GM19240 (cell line): ENCODE measurements around the gene FBF1.
"Not testable (repeated sequence)": the region's sequence is repeated elsewhere in the genome, so short reads cannot be mapped to it uniquely, and the experiment has no call there.

ENCODE experiments used
- DNase-seq: peaks from one replicate; pipeline ENCODE4 v3.0.0; 2011; ENCODE audit warnings: low spot score; ENCODE audit not compliant: insufficient read length

Gene FBF1

DNA sequence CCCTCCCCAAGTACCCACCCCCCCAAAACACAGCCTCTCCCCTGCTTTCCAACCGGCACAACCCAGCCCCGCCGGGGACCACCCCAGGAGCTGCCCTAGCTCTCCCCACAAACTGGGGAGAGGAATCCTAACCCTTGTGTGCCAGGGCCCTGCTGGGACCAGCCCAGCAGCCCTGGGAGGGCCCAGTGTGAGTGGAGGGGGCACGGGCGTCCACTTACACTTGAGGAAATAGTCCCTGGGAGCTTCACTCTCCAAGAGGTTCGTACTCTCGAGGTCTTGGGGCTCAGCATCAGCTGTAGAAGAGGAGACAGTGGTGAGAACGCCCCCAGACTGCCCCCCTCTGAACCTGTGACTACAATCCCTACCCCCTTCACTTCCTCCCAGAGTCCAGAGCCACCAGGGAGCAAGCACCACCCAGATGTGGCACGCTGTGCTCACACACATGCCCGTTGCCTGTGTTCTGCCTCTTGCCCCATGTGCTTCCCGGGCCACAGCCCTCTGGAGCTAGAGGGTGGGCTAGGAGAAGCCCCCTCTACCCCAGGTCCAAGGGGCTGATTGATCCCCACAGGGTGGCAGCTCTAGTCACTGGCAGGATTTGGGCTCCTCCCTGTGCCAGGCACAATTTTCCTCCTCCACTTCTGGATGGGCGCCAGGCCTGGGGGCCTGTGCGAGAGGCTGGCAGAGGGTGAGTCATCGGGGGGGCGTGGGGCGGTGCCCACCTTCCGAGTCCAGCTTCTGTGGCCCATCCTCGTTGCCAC is 65.5 kb downstream of the FBF1 start:
- no peak for DNase-seq

DNA sequence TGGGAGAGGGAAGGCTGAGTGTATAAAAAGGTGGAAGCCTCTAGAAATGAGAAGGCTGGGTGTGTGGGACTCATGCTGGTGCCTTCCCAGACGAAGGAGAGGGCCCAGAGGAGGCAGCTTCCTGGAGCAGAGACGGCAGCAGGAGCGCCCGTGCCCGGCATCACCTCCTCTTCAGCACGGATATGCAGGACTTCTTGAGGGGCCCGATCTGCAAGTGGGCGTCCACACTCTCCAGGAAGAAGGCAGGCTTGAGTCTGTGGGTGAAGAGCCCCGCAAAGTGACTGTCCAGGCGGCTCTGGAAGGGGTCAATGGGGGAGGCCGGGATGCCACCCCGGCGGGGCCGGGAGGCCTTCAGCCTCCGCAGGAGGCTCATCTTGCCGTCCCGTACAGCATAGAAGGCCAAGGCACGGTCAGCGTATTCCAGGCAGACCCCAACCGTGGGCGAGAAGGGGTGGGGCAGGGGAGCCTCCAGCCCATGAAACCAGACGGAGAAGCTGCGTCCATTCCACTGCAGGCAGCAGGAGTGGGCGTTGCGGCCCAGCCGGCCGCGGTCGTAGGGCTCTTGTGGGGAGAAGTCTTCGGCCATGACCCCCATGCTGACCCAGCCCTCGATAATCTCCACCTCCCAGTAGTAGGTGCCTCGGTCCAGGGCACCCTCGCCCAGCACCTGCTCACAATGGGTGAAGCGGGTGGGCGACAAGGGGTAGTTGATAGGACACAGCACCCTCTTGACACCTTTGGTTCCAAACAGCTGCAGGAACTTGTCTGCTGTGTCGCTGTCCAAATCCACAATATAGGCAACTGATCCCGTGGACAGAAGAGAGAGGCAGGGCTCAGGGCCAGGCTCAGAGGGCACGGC is 66.3 kb downstream of the FBF1 start:
- DNase-seq = no peak

DNA sequence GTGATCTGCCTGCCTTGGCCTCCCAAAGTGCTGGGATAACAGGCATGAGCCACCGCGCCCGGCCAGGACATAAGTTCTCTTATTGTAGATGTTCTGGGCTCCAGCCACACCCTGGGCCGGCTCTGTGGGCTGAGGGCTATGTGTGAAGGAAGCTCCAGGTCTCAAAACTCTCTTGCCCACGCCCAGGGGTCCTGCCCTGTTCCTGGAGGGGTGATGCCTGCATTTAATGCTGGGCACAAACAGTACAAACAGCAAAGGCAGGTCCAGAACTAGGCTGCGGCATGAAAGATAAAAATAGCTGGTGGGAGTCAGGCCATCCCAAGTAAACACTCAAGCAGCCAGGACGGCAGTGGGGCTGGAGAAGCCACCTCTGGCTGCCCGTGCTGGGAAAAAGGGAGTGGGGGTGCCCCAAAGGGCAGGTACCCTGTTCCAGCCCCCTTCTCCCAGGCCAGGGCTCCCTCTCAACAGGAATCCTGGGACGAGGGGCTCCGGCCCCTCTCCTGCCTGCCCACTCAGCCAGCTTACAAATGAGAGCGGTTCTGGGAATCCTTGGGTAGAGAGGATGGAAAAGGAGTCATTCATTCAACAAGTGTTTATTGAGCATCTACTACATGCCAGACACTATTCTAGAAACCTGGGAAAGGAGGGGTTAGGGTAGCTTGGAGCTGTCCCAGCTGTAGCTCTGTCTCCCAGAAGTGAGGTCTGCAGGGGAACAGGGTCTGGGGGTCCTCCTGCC is 67.1 kb downstream of the FBF1 start:
- no peak for DNase-seq

DNA sequence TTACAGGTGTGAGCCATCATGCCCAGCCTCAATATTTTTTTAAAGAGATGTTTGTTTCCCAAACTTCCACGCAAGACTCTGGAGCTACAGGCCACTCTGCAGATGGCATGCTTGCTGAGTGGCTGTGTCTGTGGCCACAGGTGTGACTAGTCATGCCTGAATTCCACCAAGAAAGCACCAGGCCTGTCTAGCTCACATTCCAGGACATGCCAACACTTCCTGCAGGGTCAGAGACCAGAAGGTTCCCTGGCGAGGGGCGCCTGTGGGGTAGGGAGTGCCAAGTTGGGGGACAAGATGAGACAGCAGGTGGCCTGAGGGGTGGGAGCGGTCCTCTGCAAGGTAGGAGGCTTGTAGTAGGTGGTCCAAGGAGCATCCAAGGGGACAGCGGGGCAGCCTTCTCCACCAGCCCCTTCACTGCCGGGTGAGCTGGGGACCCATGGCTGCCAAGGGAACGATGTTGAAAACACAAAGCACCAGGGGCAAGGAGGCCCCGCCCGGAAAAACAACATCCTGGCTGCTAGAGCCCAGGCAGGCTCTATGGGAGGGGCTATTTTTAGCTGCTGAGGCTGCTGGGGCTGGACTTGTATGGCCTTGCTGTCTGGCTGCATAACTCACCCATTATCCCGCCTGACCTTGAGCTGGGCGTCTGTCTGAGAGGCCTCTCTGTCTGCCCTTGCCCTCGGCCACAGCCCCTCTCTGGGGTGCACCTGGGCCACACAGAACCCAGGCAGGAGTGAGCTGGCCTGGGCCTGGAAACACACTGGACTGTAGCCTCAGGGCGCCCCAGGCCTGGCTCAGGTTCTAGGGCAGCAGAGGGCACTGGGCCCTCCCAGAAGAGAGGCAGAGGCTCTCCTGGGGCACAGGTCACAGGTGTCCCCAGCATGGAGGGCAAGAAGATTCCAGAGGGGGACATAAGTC is 68.1 kb downstream of the FBF1 start:
- DNase-seq = no peak

DNA sequence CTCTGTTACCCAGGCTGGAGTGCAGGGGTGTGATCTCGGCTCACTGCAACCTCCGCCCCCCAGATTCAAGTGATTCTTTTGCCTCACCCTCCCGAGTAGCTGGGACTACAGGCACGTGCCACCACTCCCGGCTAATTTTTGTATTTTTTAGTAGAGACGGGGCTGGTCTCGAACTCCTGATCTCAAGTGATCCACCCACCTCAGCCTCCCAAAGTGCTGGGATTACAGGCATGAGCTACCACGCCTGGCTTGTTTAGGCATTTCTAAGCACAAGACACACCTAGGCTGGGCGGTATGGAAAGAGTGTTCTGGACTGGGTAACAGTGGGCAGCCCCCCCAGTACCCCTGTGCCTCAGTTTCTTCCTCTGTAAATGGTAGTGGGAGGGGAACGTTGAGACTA is 70.6 kb downstream of the FBF1 start:
- DNase-seq = not testable (repeated sequence)

DNA sequence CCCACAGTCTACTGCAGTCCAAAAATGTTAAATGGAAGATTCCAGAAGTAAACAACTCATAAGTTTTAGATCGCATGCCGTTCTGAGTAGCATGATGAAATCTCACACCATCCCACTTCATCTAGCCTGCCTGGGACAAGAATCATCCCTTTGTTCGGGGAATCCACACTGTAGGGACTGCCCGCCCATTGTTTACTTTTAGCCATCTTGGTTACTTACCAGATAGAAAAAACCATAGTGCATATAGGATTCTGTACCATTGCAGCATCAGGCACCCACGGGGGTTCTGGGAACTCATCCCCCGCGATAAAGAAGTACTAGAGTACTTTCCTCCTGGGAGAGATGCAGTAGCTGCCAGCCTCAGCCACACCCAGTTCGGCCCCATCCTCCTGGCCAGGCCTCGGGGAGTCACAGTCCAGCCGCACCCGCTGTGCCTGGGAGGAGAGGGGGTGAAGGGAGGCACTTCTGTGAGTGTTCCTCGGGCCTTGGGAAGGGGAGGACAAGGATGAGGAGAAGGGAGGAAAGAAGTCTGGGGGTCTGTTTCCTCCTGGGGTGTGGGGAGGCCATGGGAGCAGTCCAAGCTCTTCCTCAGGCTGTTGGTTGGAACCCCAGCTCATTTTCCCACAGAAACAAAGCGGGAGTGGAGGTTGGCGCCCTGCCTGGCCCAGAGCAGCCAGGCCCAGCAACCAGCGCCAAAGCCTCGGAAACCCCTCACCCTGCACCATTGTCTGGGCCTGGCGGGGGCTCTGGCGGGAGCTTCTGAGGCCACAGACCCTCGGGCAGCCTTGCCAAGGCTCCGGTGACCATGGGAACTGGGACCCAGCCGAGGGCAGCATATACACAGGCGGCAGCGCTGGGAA is 71.3 kb downstream of the FBF1 start:
- DNase-seq = no peak

DNA sequence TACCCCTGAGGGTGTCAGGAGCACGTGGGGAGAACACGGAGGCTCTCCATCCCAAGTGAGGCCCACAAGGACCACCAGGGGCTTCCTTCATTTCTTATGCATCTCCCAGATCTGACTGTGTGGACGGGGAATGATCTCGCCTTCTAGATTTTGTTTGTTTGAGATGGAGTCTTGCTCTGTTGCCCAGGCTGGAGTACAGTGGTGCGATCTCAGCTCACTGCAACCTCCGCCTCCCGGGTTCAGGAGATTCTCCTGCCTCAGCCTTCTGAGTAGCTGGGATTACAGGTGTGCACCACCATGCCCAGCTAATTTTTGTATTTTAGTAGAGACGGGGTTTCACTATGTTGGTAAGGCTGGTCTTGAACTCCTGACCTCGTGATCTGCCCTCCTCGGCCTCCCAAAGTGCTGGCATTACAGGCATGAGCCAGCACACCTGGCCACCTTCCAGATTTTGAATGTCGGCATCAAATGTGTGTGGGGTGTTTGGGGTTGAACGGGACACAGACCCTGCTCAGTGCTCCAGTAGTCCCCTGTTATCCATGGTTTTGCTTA is 72.0 kb downstream of the FBF1 start:
- not testable (repeated sequence) for DNase-seq

DNA sequence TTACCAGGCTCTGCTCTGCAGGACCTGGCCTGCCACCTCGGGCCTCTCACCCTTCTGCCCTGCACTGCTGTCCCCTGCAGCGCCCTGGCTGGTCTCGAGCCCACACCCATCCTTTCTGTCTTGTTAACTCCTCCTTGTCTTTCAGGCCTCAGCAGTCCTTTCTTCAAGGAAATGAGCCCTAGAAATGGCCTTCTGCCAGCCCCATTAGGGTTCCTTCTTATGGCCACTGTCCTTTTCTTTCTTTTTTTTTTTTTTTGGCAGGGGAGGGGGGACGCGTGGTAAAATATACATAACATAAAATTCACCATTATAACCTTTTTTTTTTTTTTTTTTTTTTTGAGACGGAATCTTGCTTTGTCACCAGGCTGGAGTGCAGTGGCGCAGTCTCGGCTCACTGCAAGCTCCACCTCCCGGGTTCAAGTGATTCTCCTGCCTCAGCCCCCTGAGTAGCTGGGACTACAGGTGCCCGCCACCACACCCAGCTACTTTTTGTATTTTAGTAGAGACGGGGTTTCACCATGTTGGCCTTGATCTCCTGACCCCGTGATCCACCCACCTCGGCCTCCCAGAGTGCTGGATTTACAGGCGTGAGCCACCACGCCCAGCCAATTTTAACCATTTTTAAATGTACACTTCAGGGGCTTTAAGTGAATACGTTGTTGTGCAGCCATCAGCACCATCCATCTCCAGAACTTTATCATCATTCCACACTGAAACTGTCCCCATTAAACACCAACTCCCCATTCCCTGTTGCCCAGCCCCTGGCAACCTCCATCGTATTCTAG is 75.2 kb downstream of the FBF1 start:
- DNase-seq = not testable (repeated sequence)

DNA sequence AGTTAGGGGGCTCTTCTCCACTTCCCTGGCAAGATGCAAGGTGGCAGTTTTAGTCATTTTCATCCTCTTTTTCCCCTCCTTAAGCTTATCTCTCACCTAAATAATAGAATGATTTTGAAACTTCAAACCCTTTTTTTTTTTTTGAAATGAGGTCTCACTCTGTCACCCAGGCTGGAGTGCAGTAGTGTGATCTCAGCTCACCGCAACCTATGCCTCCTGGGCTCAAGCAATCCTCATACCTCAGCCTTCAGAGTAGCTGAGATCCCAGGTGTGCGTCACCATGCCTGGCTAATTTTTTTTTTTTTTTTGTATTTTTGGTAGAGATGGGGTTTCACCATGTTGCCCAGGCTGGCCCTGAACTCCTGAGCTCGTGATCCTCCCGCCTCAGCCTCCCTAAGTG is 76.0 kb downstream of the FBF1 start:
- DNase-seq = not testable (repeated sequence)

DNA sequence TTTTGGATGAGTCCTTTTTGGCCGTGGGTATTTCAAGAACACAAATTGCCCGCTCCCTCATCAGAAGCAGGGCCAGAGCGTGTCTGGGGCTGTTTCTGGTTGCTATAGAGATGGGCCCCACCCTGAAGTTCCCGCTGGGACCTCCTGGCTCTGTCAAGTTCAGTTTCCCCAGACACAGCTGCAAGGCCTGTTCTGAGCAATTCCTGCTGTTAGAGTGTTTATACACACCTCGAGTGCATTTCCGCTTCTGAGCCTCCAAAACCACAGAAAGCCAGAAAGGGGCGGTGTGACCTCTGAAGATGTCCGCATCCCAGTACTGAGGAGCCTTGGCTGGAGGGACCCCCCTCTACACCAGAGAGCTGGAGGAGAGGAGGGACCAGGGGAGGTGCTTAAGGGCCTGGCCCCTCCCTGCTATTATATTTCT is 76.4 kb downstream of the FBF1 start:
- DNase-seq = peak; percentile 83

DNA sequence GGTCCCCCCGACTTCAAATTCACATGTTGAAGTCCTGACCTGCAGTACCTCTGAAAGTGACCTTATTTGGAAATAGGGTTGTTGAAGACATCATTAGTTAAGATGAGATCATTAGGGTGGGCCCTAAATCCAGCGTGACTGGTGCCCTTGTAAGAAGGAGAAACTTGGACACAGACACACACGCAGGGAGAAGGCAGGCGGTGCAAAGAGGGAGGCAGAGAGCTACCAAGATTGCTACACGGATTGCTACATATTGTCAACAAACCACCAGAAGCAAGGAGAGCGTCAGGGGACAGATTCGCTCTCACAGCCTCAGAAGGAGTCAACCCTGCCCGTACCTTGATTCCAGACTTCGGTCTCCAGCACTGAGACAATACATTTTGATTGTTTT is 78.9 kb downstream of the FBF1 start:
- DNase-seq = no peak
